ENCODE results near the gene NCOA1.

- TF ChIP-seq EZH2 (IDR thresholded peaks at IDR 0.05; ENCODE audit: low read length) (no peak), CTCF (optimal IDR thresholded peaks at IDR 0.05 in 1 of 3, IDR thresholded peaks at IDR 0.05 in 1 of 3, conservative IDR thresholded peaks at IDR 0.05 in 1 of 3; ENCODE audit: extremely low read depth in 1 of 3, insufficient read depth in 2 of 3, low read length in 3 of 3) (no peak)
Measured at GRCh38 chr2:24461685-24462084, 29.4 kb upstream of the NCOA1 start.

Measured in keratinocyte (primary cell).